Cardiac septum (tissue), 1 donor: ENCODE results near the gene PTPRZ1. TPM values are rescaled to one million over a fixed set of nuclear protein-coding genes. Genes with fewer than 3 reads are reported as not detected.

Source experiments
- DNase-seq: peaks from one replicate; pipeline ENCODE4 v3.0.0-alpha.2; 2020; ENCODE audit warnings: low spot score
- intact Hi-C: fragments of 100-400 bp; cut with DNase I; formaldehyde crosslinking; loops from one replicate; pipeline ENCODE4 v1.14.0; 2022
- total RNA-seq: library from RNA; stranded (reverse); fragmentation: NEBNext Ultra II Directional; extraction: Animal tissue kit (Norgen Biotek cat#: 25700); gene quantifications from one replicate; pipeline ENCODE4 v1.2.1, GENCODE V29; 2021
- donor health status: DM: no; HTN: no; CAD: no.

The PTPRZ1 gene
- total RNA-seq, 1 donor from 2014 or later, result 0.51 TPM

GRCh38 chr7:121885166-121885920 lies 12.4 kb downstream of the PTPRZ1 start:
- intact Hi-C loops, result no loop called here

GRCh38 chr7:121887634-121888033 lies 14.7 kb downstream of the PTPRZ1 start:
- DNase-seq, result no peak
- intact Hi-C loops, result no loop called here

More at GRCh38 chr7:121885166-121885920, 12.4 kb downstream of the PTPRZ1 start:
- DNase-seq, result no peak

- intact Hi-C loops, result no loop called here
These were observed 17.9 kb downstream of the PTPRZ1 start for GRCh38 chr7:121890833-121891232.

GRCh38 chr7:121891731-121892130 lies 18.8 kb downstream of the PTPRZ1 start:
- no peak for DNase-seq
- intact Hi-C loops, result no loop called here

More at GRCh38 chr7:121890833-121891232, 17.9 kb downstream of the PTPRZ1 start:
- no peak for DNase-seq

GRCh38 chr7:121901026-121901425 lies 28.1 kb downstream of the PTPRZ1 start:
- intact Hi-C loops, result no loop called here
- DNase-seq, result no peak

GRCh38 chr7:121904120-121904519 lies 31.2 kb downstream of the PTPRZ1 start:
- intact Hi-C loops, result no loop called here
- DNase-seq, result no peak

- intact Hi-C loops, result no loop called here
- DNase-seq, result no peak
These were observed 35.1 kb downstream of the PTPRZ1 start for GRCh38 chr7:121908042-121908441.

GRCh38 chr7:121909716-121910345 lies 36.9 kb downstream of the PTPRZ1 start:
- no peak for DNase-seq
- intact Hi-C loops, result no loop called here

GRCh38 chr7:121913947-121914675 lies 41.1 kb downstream of the PTPRZ1 start:
- intact Hi-C loops, result no loop called here
- no peak for DNase-seq

- intact Hi-C loops, result no loop called here
These were observed 41.8 kb downstream of the PTPRZ1 start for GRCh38 chr7:121914676-121915279.

GRCh38 chr7:121916211-121916610 lies 43.2 kb downstream of the PTPRZ1 start:
- intact Hi-C loops, result no loop called here
- DNase-seq, result no peak

More at GRCh38 chr7:121914676-121915279, 41.8 kb downstream of the PTPRZ1 start:
- DNase-seq, result no peak

GRCh38 chr7:121919986-121920385 lies 47.0 kb downstream of the PTPRZ1 start:
- DNase-seq, result no peak
- intact Hi-C loops, result no loop called here

GRCh38 chr7:121924269-121925186 lies 51.6 kb downstream of the PTPRZ1 start:
- intact Hi-C loops, result no loop called here
- no peak for DNase-seq

GRCh38 chr7:121931149-121931902 lies 58.4 kb downstream of the PTPRZ1 start:
- intact Hi-C loops, result no loop called here
- DNase-seq, result no peak

- intact Hi-C loops, result no loop called here
- DNase-seq, result no peak
These were observed 59.8 kb downstream of the PTPRZ1 start for GRCh38 chr7:121932768-121933167.

- intact Hi-C loops, result no loop called here
- DNase-seq, result no peak
These were observed 64.1 kb downstream of the PTPRZ1 start for GRCh38 chr7:121936951-121937623.

GRCh38 chr7:121938429-121938996 lies 65.6 kb downstream of the PTPRZ1 start:
- DNase-seq, result no peak
- intact Hi-C loops, result no loop called here
